ENCODE results near the gene ANKRD6.

The ANKRD6 gene

GRCh38 chr6:89597372-89597771, 164.4 kb downstream of the ANKRD6 start:
- in situ Hi-C loops (cut with MboI; ENCODE audit: low sequenced_read_pairs, unreplicated experiment), result no loop called here

GRCh38 chr6:89597988-89598387, 165.0 kb downstream of the ANKRD6 start:
- DNase-seq (ENCODE audit: low spot score), result no peak
- TF ChIP-seq CTCF (IDR thresholded peaks at IDR 0.05; ENCODE audit: borderline replicate concordance, control extremely low read depth, extremely low read depth, insufficient read depth, missing control alignments), result no peak
- in situ Hi-C loops (cut with MboI; ENCODE audit: low sequenced_read_pairs, unreplicated experiment), result no loop called here

More at GRCh38 chr6:89597372-89597771, 164.4 kb downstream of the ANKRD6 start:
- DNase-seq (ENCODE audit: low spot score), result no peak
- TF ChIP-seq CTCF (IDR thresholded peaks at IDR 0.05; ENCODE audit: borderline replicate concordance, control extremely low read depth, extremely low read depth, insufficient read depth, missing control alignments), result no peak

- in situ Hi-C loops (cut with MboI; ENCODE audit: low sequenced_read_pairs, unreplicated experiment), result loop anchor here (10.0 to 25.0 kb wide), 2 partner anchors 165 to 612 kb away; partner anchors contain the start of gene ANKRD6
- DNase-seq (ENCODE audit: low spot score), result no peak
- no peak for TF ChIP-seq CTCF (IDR thresholded peaks at IDR 0.05; ENCODE audit: borderline replicate concordance, control extremely low read depth, extremely low read depth, insufficient read depth, missing control alignments)
Observed at GRCh38 chr6:89599727-89600126, 166.8 kb downstream of the ANKRD6 start.

GRCh38 chr6:89602166-89602565, 169.2 kb downstream of the ANKRD6 start:
- no peak for DNase-seq (ENCODE audit: low spot score)
- in situ Hi-C loops (cut with MboI; ENCODE audit: low sequenced_read_pairs, unreplicated experiment), result loop anchor here (10.0 to 25.0 kb wide), 2 partner anchors 167 to 615 kb away; partner anchors contain the start of gene ANKRD6
- no peak for TF ChIP-seq CTCF (IDR thresholded peaks at IDR 0.05; ENCODE audit: borderline replicate concordance, control extremely low read depth, extremely low read depth, insufficient read depth, missing control alignments)

GRCh38 chr6:89604653-89605052, 171.7 kb downstream of the ANKRD6 start:
- TF ChIP-seq CTCF (IDR thresholded peaks at IDR 0.05; ENCODE audit: borderline replicate concordance, control extremely low read depth, extremely low read depth, insufficient read depth, missing control alignments), result no peak
- no peak for DNase-seq (ENCODE audit: low spot score)
- in situ Hi-C loops (cut with MboI; ENCODE audit: low sequenced_read_pairs, unreplicated experiment), result loop anchor here (10.0 to 25.0 kb wide), 2 partner anchors 170 to 617 kb away; partner anchors contain the start of gene ANKRD6

- TF ChIP-seq CTCF (IDR thresholded peaks at IDR 0.05; ENCODE audit: borderline replicate concordance, control extremely low read depth, extremely low read depth, insufficient read depth, missing control alignments), result no peak
- DNase-seq (ENCODE audit: low spot score), result no peak
- in situ Hi-C loops (cut with MboI; ENCODE audit: low sequenced_read_pairs, unreplicated experiment), result loop anchor here (10.0 to 25.0 kb wide), 2 partner anchors 171 to 619 kb away; partner anchors contain the start of gene ANKRD6
Observed at GRCh38 chr6:89605861-89606260, 172.9 kb downstream of the ANKRD6 start.
